Glutamatergic neuron (in vitro differentiated cells): ENCODE results near the gene TMEM207. TPM values are rescaled to one million over a fixed set of nuclear protein-coding genes. Genes with fewer than 3 reads are reported as not detected.

Experiments used
- DNase-seq: peaks from one replicate; pipeline ENCODE4 v3.0.0; 2022
- H3K27ac Mint-ChIP-seq: one replicate; pipeline ENCODE4 v1.8.0; 2020; ENCODE audit warnings: mild to moderate bottlenecking, mixed read lengths, inconsistent platforms; ENCODE audit not compliant: unreplicated experiment
- H3K27me3 Mint-ChIP-seq: one replicate; pipeline ENCODE4 v1.8.0; 2020; ENCODE audit warnings: mild to moderate bottlenecking, moderate library complexity, mixed read lengths, inconsistent platforms; ENCODE audit not compliant: unreplicated experiment
- H3K36me3 Mint-ChIP-seq: one replicate; pipeline ENCODE4 v1.8.0; 2020; ENCODE audit warnings: mild to moderate bottlenecking, mixed read lengths, inconsistent platforms; ENCODE audit not compliant: unreplicated experiment
- H3K4me1 Mint-ChIP-seq: one replicate; pipeline ENCODE4 v1.8.0; 2020; ENCODE audit warnings: mild to moderate bottlenecking, low read depth, mixed read lengths, inconsistent platforms; ENCODE audit not compliant: unreplicated experiment
- H3K4me3 Mint-ChIP-seq: one replicate; pipeline ENCODE4 v1.8.0; 2020; ENCODE audit warnings: mild to moderate bottlenecking, mixed read lengths, inconsistent platforms; ENCODE audit not compliant: unreplicated experiment
- H3K9me3 Mint-ChIP-seq: one replicate; pipeline ENCODE4 v1.8.0; 2020; ENCODE audit warnings: mild to moderate bottlenecking, moderate library complexity, mixed read lengths, inconsistent platforms; ENCODE audit not compliant: unreplicated experiment
- CTCF ChIP-seq: fragments of 200-600 bp; sonication (generic); IDR thresholded peaks from one replicate; pipeline ENCODE4 v1.5.0; 2021; ENCODE audit not compliant: partially characterized antibody, unreplicated experiment
- long read RNA-seq: library from polyadenylated mRNA; unstranded; transcript quantifications from one replicate; pipeline ENCODE4 v2.0.0, GENCODE V29; 2020; ENCODE audit not compliant: unreplicated experiment
- total RNA-seq: library from RNA; stranded (reverse); fragmentation: NEBNext Ultra II Directional; extraction: Animal tissue kit (Norgen Biotek cat#: 25700); gene quantifications from one replicate; pipeline ENCODE4 v1.2.1, GENCODE V29; 2021; ENCODE audit not compliant: unreplicated experiment

Gene TMEM207
- total RNA-seq = not detected
- long read RNA-seq = 0 reads

- DNase-seq = no peak
- Mint-ChIP-seq H3K27ac (no peak within 1 kb of the TSS), H3K4me1 (no peaks in the 10 kb centered on the region), H3K4me3 (no peak within 1 kb of the TSS), H3K27me3 (no peaks in the 10 kb centered on the region), H3K9me3 (no peaks in the 10 kb centered on the region), H3K36me3 (no peaks in the 10 kb centered on the region)
- no peak for TF ChIP-seq CTCF
Observed at GRCh38 chr3:190449801-190450200, at the start of gene TMEM207. Gene TMEM207, minus strand, starts transcription at chr3:190449901. Its CDS starts 92 bp downstream, at chr3:190449809.

GRCh38 chr3:190499122-190499521, 49.4 kb upstream of the TMEM207 start:
- Mint-ChIP-seq H3K27ac (no peak overlapping the region), H3K27me3 (no peaks in the 10 kb centered on the region), H3K36me3 (no peaks in the 10 kb centered on the region), H3K4me1 (peaks cover 10% of the 10 kb centered on the region), H3K9me3 (no peaks in the 10 kb centered on the region), H3K4me3 (no peak overlapping the region)
- no peak for DNase-seq
- no peak for TF ChIP-seq CTCF

- Mint-ChIP-seq H3K4me1 (peaks cover 10% of the 10 kb centered on the region), H3K36me3 (no peaks in the 10 kb centered on the region), H3K27ac (no peak overlapping the region), H3K4me3 (no peak overlapping the region), H3K9me3 (no peaks in the 10 kb centered on the region), H3K27me3 (no peaks in the 10 kb centered on the region)
- no peak for TF ChIP-seq CTCF
- no peak for DNase-seq
Observed at GRCh38 chr3:190498293-190498692, 48.6 kb upstream of the TMEM207 start.

DNA sequence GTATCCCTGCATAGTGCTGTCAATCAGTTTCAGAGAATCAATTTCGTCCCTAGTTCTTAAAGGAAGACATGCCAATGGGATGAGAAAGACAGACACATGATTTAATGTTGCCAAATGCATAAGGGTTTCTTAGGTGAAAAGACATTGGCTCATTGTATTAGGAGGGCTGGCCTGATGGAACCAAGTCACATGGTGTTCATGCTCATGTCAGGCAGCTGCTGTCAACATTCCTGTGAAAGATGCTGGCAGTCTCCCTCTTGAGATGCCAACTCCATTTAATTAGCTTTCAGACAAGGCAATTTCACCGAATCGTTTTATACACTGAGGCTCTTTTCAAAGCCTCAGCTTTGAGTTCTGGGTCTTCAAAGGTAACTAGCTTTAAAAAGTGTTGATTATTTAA, 48.1 kb upstream of the TMEM207 start:
- Mint-ChIP-seq H3K4me3 (no peak overlapping the region), H3K27ac (no peak overlapping the region), H3K27me3 (no peaks in the 10 kb centered on the region), H3K4me1 (peaks cover 10% of the 10 kb centered on the region), H3K9me3 (no peaks in the 10 kb centered on the region), H3K36me3 (no peaks in the 10 kb centered on the region)
- no peak for DNase-seq
- no peak for TF ChIP-seq CTCF

DNA sequence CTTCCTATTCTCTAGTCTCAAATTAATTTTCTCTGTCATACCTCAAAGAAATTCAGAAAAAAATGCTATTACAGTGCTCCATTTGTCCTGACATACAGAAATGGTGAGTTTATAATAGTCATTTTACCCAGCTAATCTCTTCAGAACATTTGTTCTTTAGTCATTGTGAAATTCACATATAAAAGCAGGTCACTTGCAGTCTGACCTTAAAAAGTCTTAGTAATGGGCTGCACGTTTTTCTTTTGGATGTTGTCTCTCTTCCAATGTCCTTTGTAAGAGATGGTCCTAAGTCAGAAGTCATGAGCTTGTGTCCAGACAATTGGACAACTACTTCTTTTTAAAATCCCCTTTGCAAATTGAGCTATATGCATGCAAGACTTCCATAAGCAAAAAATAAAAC, 47.2 kb upstream of the TMEM207 start:
- Mint-ChIP-seq H3K27ac (no peak overlapping the region), H3K36me3 (no peaks in the 10 kb centered on the region), H3K4me1 (peaks cover 10% of the 10 kb centered on the region), H3K9me3 (peaks cover 1% of the 10 kb centered on the region), H3K4me3 (no peak overlapping the region), H3K27me3 (no peaks in the 10 kb centered on the region)
- DNase-seq = no peak
- TF ChIP-seq CTCF = no peak
